HepG2 (cell line): ENCODE data around the gene SLC51B. TPM values are rescaled to one million over a fixed set of nuclear protein-coding genes. Genes with fewer than 3 reads are reported as not detected.

Experiments
- ATAC-seq: fragments of 200-7000 bp; cut with Tn5 transposase; 3 replicates; pipeline ENCODE4 v1.9.1; 2020; ENCODE audit warnings: mild to moderate bottlenecking, moderate library complexity
- BruUV-seq: library from RNA; stranded (reverse); fragments of 400-500 nt; replicated peaks from 2 replicates; lab custom pipeline; 2021; lab: Mats Ljungman, UMichigan
- CTCF ChIA-PET: fragments of 300-600 bp; formaldehyde crosslinking; extraction: SDS; loops from one replicate; lab custom pipeline; 2021; ENCODE audit warnings: low total read pairs, inconsistent platforms, low intra/inter-chr PET ratio; lab: Yijun Ruan, JAX
- POLR2A ChIA-PET: fragments of 350-600 bp; sonication (Branson Sonifier 250); formaldehyde crosslinking; loops from one replicate; lab custom pipeline; 2020; ENCODE audit warnings: antibody characterized with exemption, inconsistent platforms; lab: Yijun Ruan, JAX
- DNase-seq: peaks from one replicate; pipeline ENCODE4 v3.0.0-alpha.2; 2015; ENCODE audit warnings: low spot score
- FAIRE-seq: peaks from 3 replicates; lab custom pipeline; 2011; peaks lifted over from hg19 to GRCh38; lab: Jason Lieb, UNC
- H2AFZ ChIP-seq: one replicate; pipeline ENCODE4 v1.6.1; 2011; ENCODE audit warnings: low read length, inconsistent platforms
- H3K27ac ChIP-seq: fragments of 300-600 bp; 3 replicates; pipeline ENCODE4 v1.8.0; 2011; ENCODE audit warnings: mixed run types, mild to moderate bottlenecking, mixed read lengths, low read length, inconsistent platforms; ENCODE audit not compliant: insufficient read depth; ENCODE audit errors: extremely low read length
- H3K27me3 ChIP-seq, 2 experiments: fragments of 200-600 bp in 1 of 2; 2 replicates in 1 of 2; 3 replicates in 1 of 2; pipeline versions ENCODE4 v1.6.0 to v1.8.0; 2011; ENCODE audit warnings: low read length in 2 of 2, mild to moderate bottlenecking in 2 of 2, moderate library complexity in 2 of 2, inconsistent platforms in 1 of 2; ENCODE audit not compliant: insufficient read depth in 2 of 2, control insufficient read depth in 1 of 2
- H3K36me3 ChIP-seq, 2 experiments: fragments of 200-600 bp in 1 of 2; replicated peaks in 1 of 2; 2 replicates in 1 of 2; 3 replicates in 1 of 2; pipeline versions ENCODE4 v1.5.1 to v1.8.0; 2011; ENCODE audit warnings: low read length in 2 of 2, inconsistent platforms in 1 of 2; ENCODE audit not compliant: insufficient read depth in 2 of 2, control insufficient read depth in 1 of 2
- H3K4me1 ChIP-seq: 2 replicates; pipeline ENCODE4 v1.5.1; 2012; ENCODE audit warnings: low read length, inconsistent platforms; ENCODE audit not compliant: insufficient read depth
- H3K4me2 ChIP-seq: 2 replicates; pipeline ENCODE4 v1.6.0; 2011; ENCODE audit warnings: low read depth, low read length, inconsistent platforms
- H3K4me3 ChIP-seq, 3 experiments: fragments of 200-600 bp in 1 of 3; sonication (generic), shearing (Covaris generic) in 1 of 3; replicated peaks in 1 of 3; 2 replicates each; pipeline ENCODE4 v1.5.1; 2011 to 2016; ENCODE audit warnings: low read length in 3 of 3, inconsistent platforms in 2 of 3, low read depth in 2 of 3, mild to moderate bottlenecking in 2 of 3, control low read depth in 1 of 3, mixed read lengths in 1 of 3; ENCODE audit not compliant: insufficient read depth in 1 of 3
- H3K79me2 ChIP-seq: one replicate; pipeline ENCODE4 v1.6.1; 2011; ENCODE audit warnings: low read length, inconsistent platforms; ENCODE audit not compliant: insufficient read depth
- H3K9ac ChIP-seq: 2 replicates; pipeline ENCODE4 v1.6.0; 2011; ENCODE audit warnings: mild to moderate bottlenecking, low read depth, low read length, inconsistent platforms; ENCODE audit not compliant: insufficient read depth
- H3K9me3 ChIP-seq: 2 replicates; pipeline ENCODE4 v1.5.1; 2012; ENCODE audit warnings: mild to moderate bottlenecking, low read length
- H4K20me1 ChIP-seq: 2 replicates; pipeline ENCODE4 v1.6.0; 2011; ENCODE audit warnings: inconsistent platforms, mild to moderate bottlenecking, low read length, moderate library complexity; ENCODE audit not compliant: insufficient read depth
- ATF7 ChIP-seq, 2 experiments: fragments of 450-650 bp in 1 of 2; sonication (generic) in 1 of 2; formaldehyde crosslinking in 1 of 2; IDR thresholded peaks; 2 replicates each; pipeline versions ENCODE4 v1.4.0 to v1.6.1; 2016 to 2020; ENCODE audit warnings: antibody characterized with exemption in 1 of 2, mild to moderate bottlenecking in 1 of 2, missing genetic modification reagents in 1 of 2
- GTF3A ChIP-seq: sonication (generic); formaldehyde crosslinking; conservative IDR thresholded peaks from 2 replicates; pipeline ENCODE4 v1.4.0; 2020; ENCODE audit warnings: mild to moderate bottlenecking, missing genetic modification reagents
- JUN ChIP-seq: sonication (generic); formaldehyde crosslinking; IDR thresholded peaks from 2 replicates; pipeline ENCODE4 v1.4.0; 2020; ENCODE audit warnings: mild to moderate bottlenecking, missing genetic modification reagents
- WGBS: methylation state at CpG from one replicate; pipeline ENCODE4 v1.1.6; 2017; ENCODE audit warnings: low lambda C conversion rate; 5-methylcytosine and 5-hydroxymethylcytosine counted together
- in situ Hi-C: cut with HindIII; loops from 2 replicates; pipeline ENCODE4 v1.10.0; 2017; ENCODE audit warnings: low pct_unique_long_range_greater_than_20kb; ENCODE audit not compliant: extremely low pct_ligation_motif_present
- intact Hi-C: fragments of 100-400 bp; cut with micrococcal nuclease; formaldehyde crosslinking; loops from one replicate; pipeline ENCODE4 v1.10.0; 2022; ENCODE audit not compliant: unreplicated experiment
- polyA plus RNA-seq, 8 experiments: library from polyadenylated mRNA; depleted of rRNA in 3 of 8; stranded (reverse) in 7 of 8; unstranded in 1 of 8; fragments of >200 nt; fragmentation: Illumina TruSeq in 4 of 8; extraction: Trizol in 4 of 8; gene quantifications; 2 replicates each; pipeline versions ENCODE4 v1.2.1 to v1.2.3, GENCODE V29; 2011 to 2016; ENCODE audit warnings: low read depth in 4 of 8, missing spikeins in 1 of 8, mixed read lengths in 1 of 8; ENCODE audit not compliant: insufficient read depth in 1 of 8
- total RNA-seq, 5 experiments: library from RNA; depleted of rRNA; stranded (reverse); fragments of >200 nt; fragmentation: Illumina TruSeq; extraction: Trizol; gene quantifications; 2 replicates each; pipeline ENCODE4 v1.2.3, GENCODE V29; 2016; ENCODE audit warnings: low read depth in 1 of 5
- TF ChIP-seq, protein P1 (sequence below): sonication (generic); formaldehyde crosslinking; IDR thresholded peaks from 2 replicates; pipeline ENCODE4 v1.4.0; 2020; ENCODE audit warnings: mild to moderate bottlenecking, missing genetic modification reagents

The SLC51B gene
- total and polyA plus RNA-seq, 2 of the 13 experiments (the other 11 are each of a cell fraction or from before 2014, with no cell fraction given) = 14.9 to 17.1 TPM

DNA sequence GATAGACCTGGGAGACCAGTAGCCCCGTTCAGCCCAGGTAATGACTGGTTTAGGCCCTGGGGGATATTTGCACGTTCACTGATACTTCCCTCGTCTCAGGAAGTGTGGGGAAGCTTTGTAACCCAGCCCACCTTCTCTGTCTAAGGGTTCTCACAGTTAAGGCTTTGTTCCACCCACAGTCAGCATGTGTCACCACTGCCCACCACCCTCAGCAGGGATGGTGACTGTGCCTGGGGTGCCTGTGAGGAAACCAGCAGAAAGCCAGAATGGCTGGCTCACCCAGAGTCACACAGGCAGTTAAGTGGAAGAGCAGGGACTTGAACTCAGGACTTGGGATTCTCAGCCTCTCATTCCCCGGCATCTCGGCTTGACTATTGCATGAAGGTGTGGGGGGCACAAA is 36.6 kb downstream of the SLC51B start:
- Histone ChIP-seq H3K4me1 (peaks cover 79% of the 10 kb centered on the region), H4K20me1 (no peaks in the 10 kb centered on the region), H3K36me3 (no peaks in the 10 kb centered on the region), H2AFZ (no peak overlapping the region), H3K4me2 (peak overlapping the region; percentile 44), H3K9me3 (no peaks in the 10 kb centered on the region), H3K9ac (no peak overlapping the region), H3K27ac (no peak overlapping the region), H3K27me3 (peaks cover 0 to 21% of the 10 kb centered on the region in 2 experiments; a peak in 2 of 5 replicates), H3K79me2 (no peaks in the 10 kb centered on the region), H3K4me3 (no peak overlapping the region; a peak in 1 of 6 replicates)
- POLR2A ChIA-PET = no interaction called here
- no TSS peak for BruUV-seq
- ATAC-seq = no peak
- CTCF ChIA-PET = interaction anchor here (2.8 kb wide), 1 partner anchor 48 kb away, joined by 10 read pairs; no protein-coding TSS in a partner anchor
- 1% methylated on average over 5 of the region's 5 CpGs for WGBS
- intact Hi-C loops = loop anchor here (2.0 kb wide), 1 partner anchor 27 kb away; no protein-coding TSS in a partner anchor
- TF ChIP-seq GTF3A (CRISPR knock-in tag) (0 out of 2 replicates have a peak, but pooled peaks have one; percentile 53), ATF7 (IDR thresholded peaks at IDR 0.05) (no peak), ATF7 (CRISPR knock-in tag; IDR thresholded peaks at IDR 0.05) (0 out of 2 replicates have a peak, but pooled peaks have one; percentile 38), JUN (CRISPR knock-in tag) (no peak)
- in situ Hi-C loops = loop anchor here (10.0 kb wide), 1 partner anchor 47 kb away; no protein-coding TSS in a partner anchor
- DNase-seq = no peak
- no peak for FAIRE-seq

DNA sequence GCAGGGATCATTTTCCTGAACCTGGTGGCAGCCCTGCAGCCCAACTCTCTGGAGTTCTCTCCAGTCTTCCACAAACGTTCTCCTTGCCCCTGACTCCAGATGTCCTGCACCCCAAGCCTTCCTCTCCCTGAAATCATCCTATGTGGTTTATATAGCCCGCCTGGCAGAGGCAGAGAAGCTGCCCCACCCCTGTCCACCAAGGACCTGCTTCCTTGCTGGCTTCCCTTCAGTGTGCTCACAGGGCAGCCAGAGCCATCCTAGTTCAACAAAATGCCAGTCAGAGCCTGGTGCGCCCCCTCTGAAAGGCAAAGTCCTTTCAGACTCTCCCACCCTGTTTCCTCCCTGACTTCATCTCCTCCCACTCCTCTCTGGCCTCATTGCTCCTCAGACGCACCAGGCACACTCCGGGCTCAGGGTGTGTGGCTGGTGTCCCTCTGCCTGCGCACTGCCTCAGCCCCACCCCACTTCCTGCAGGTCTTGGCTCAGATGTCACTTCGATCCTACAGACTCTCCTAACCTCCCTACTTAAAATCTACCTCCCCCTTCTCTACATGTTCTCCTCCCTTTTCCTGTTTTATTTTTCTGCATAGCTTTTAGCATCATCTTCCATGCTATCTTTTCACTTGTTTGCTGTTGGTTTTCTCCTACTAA is 37.2 kb downstream of the SLC51B start:
- TF ChIP-seq, protein P1, sequence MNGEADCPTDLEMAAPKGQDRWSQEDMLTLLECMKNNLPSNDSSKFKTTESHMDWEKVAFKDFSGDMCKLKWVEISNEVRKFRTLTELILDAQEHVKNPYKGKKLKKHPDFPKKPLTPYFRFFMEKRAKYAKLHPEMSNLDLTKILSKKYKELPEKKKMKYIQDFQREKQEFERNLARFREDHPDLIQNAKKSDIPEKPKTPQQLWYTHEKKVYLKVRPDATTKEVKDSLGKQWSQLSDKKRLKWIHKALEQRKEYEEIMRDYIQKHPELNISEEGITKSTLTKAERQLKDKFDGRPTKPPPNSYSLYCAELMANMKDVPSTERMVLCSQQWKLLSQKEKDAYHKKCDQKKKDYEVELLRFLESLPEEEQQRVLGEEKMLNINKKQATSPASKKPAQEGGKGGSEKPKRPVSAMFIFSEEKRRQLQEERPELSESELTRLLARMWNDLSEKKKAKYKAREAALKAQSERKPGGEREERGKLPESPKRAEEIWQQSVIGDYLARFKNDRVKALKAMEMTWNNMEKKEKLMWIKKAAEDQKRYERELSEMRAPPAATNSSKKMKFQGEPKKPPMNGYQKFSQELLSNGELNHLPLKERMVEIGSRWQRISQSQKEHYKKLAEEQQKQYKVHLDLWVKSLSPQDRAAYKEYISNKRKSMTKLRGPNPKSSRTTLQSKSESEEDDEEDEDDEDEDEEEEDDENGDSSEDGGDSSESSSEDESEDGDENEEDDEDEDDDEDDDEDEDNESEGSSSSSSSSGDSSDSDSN (CRISPR knock-in tag) = peak; percentile 26; the same call in 1 of the 2 replicates
- TF ChIP-seq GTF3A (CRISPR knock-in tag) = no peak
- TF ChIP-seq, all 625 proteins: peak for 1
- Histone ChIP-seq H3K79me2 (no peaks in the 10 kb centered on the region), H4K20me1 (no peaks in the 10 kb centered on the region), H2AFZ (no peak overlapping the region), H3K27ac (no peak overlapping the region), H3K4me3 (peak overlapping the region in 1 of 3 experiments; percentile 36; a peak in 2 of 6 replicates), H3K36me3 (no peaks in the 10 kb centered on the region), H3K4me2 (peak overlapping the region; percentile 44; the same call in 1 of the 2 replicates), H3K9me3 (no peaks in the 10 kb centered on the region), H3K4me1 (peaks cover 85% of the 10 kb centered on the region), H3K9ac (no peak overlapping the region), H3K27me3 (peaks cover 0 to 21% of the 10 kb centered on the region in 2 experiments; a peak in 2 of 5 replicates)
- FAIRE-seq (no peak), ATAC-seq (no peak), DNase-seq (no peak)
- ChIA-PET CTCF (interaction anchor here (0.8 to 6.7 kb wide), 3 partner anchors 27 to 50 kb away, joined by 3 to 54 read pairs (median 10); no protein-coding TSS in a partner anchor), POLR2A (interaction anchor here (0.9 kb wide), 1 partner anchor 28 kb away, joined by 3 read pairs; no protein-coding TSS in a partner anchor)
- 9% methylated on average over 7 of the region's 7 CpGs for WGBS
- intact Hi-C loops = loop anchor here (2.0 kb wide), 1 partner anchor 28 kb away; no protein-coding TSS in a partner anchor
- BruUV-seq = no TSS peak
- in situ Hi-C loops = loop anchor here (10.0 kb wide), 1 partner anchor 48 kb away; no protein-coding TSS in a partner anchor
